NCI-H2171 treated with DMSO at 0.1 percent for 48 hours (cell line): ENCODE data around the gene SLC28A2.
"Not testable (repeated sequence)": the region's sequence is repeated elsewhere in the genome, so short reads cannot be mapped to it uniquely, and the experiment has no call there.

Experiments used
- DNase-seq: peaks from one replicate; lab custom pipeline; 2025; lab: John Stamatoyannopoulos, UW

The SLC28A2 gene

GRCh38 chr15:45251888-45252287, at the start of gene SLC28A2:
TSS of gene SLC28A2 (plus strand) at chr15:45252234. CDS start at chr15:45253216, 982 bp downstream.
- DNase-seq, result no peak

- no peak for DNase-seq
These were observed 48.9 kb upstream of the SLC28A2 start for GRCh38 chr15:45203182-45203581.

- DNase-seq, result peak; percentile 66
These were observed 46.8 kb upstream of the SLC28A2 start for GRCh38 chr15:45205192-45205591.

GRCh38 chr15:45212493-45212892, 39.5 kb upstream of the SLC28A2 start:
- DNase-seq, result no peak

- no peak for DNase-seq
These were observed 30.9 kb upstream of the SLC28A2 start for GRCh38 chr15:45221053-45221599.

GRCh38 chr15:45221967-45222366, 30.1 kb upstream of the SLC28A2 start:
- DNase-seq, result no peak

GRCh38 chr15:45224621-45225217, 27.3 kb upstream of the SLC28A2 start:
- no peak for DNase-seq

- no peak for DNase-seq
These were observed 26.3 kb upstream of the SLC28A2 start for GRCh38 chr15:45225506-45226273.

- no peak for DNase-seq
These were observed 23.1 kb upstream of the SLC28A2 start for GRCh38 chr15:45228931-45229330.

- DNase-seq, result no peak
These were observed 21.6 kb upstream of the SLC28A2 start for GRCh38 chr15:45230245-45230965.

- DNase-seq, result no peak
These were observed 20.9 kb upstream of the SLC28A2 start for GRCh38 chr15:45231132-45231531.

GRCh38 chr15:45231864-45232562, 20.0 kb upstream of the SLC28A2 start:
- DNase-seq, result no peak

GRCh38 chr15:45234562-45235235, 17.3 kb upstream of the SLC28A2 start:
- DNase-seq, result no peak

- not testable (repeated sequence) for DNase-seq
These were observed 15.2 kb upstream of the SLC28A2 start for GRCh38 chr15:45236806-45237205.

GRCh38 chr15:45242289-45242688, 9.7 kb upstream of the SLC28A2 start:
- DNase-seq, result no peak

GRCh38 chr15:45249125-45249780, 2.8 kb upstream of the SLC28A2 start:
- DNase-seq, result no peak

GRCh38 chr15:45253330-45253729, 1.3 kb downstream of the SLC28A2 start:
- no peak for DNase-seq

GRCh38 chr15:45254405-45254804, 2.4 kb downstream of the SLC28A2 start:
- DNase-seq, result no peak

- not testable (repeated sequence) for DNase-seq
These were observed 2.8 kb downstream of the SLC28A2 start for GRCh38 chr15:45254824-45255223.

GRCh38 chr15:45259796-45260195, 7.8 kb downstream of the SLC28A2 start:
- no peak for DNase-seq

GRCh38 chr15:45262906-45263461, 10.9 kb downstream of the SLC28A2 start:
- no peak for DNase-seq
